WTC11 (cell line): ENCODE measurements around the gene GRK1. TPM values are rescaled to one million over a fixed set of nuclear protein-coding genes. Genes with fewer than 3 reads are reported as not detected.

Source experiments
- ATAC-seq: fragments of 200-7000 bp; cut with Tn5 transposase; 2 replicates; pipeline ENCODE4 v1.10.0; 2021; ENCODE audit warnings: mild to moderate bottlenecking, moderate library complexity
- CTCF ChIA-PET: fragments of 300-600 bp; sonication (Branson Sonifier 250); formaldehyde crosslinking; loops from one replicate; lab custom pipeline; 2021; ENCODE audit warnings: antibody characterized with exemption; lab: Charles Lee
- POLR2A ChIA-PET: fragments of 350-600 bp; sonication (Branson Sonifier 250); formaldehyde crosslinking; loops from one replicate; lab custom pipeline; 2021; ENCODE audit warnings: antibody characterized with exemption; lab: Charles Lee
- DNase-seq: peaks from one replicate; pipeline ENCODE4 v3.0.0; 2021; ENCODE audit warnings: low spot score
- H3K27ac Mint-ChIP-seq: 2 replicates; pipeline ENCODE4 v1.8.0; 2021; ENCODE audit warnings: mixed read lengths
- H3K27me3 Mint-ChIP-seq: 2 replicates; pipeline ENCODE4 v1.8.0; 2021; ENCODE audit warnings: low read depth, mild to moderate bottlenecking, moderate library complexity, mixed read lengths
- H3K36me3 Mint-ChIP-seq: 2 replicates; pipeline ENCODE4 v1.8.0; 2021; ENCODE audit warnings: mixed read lengths
- H3K4me1 Mint-ChIP-seq: 2 replicates; pipeline ENCODE4 v1.8.0; 2022; ENCODE audit warnings: mixed read lengths
- H3K4me3 Mint-ChIP-seq: 2 replicates; pipeline ENCODE4 v1.8.0; 2021; ENCODE audit warnings: mild to moderate bottlenecking, moderate library complexity, mixed read lengths
- H3K9me3 Mint-ChIP-seq: 2 replicates; pipeline ENCODE4 v1.8.0; 2021; ENCODE audit warnings: mixed read lengths
- AR ChIP-seq: fragments of 250-450 bp; sonication (Bioruptor Pico); IDR thresholded peaks from 2 replicates; pipeline ENCODE4 v1.9.0; 2021; ENCODE audit warnings: mild to moderate bottlenecking
- ATF2 ChIP-seq: sonication (generic); formaldehyde crosslinking; IDR thresholded peaks from 2 replicates; pipeline ENCODE4 v1.8.1; 2022; ENCODE audit warnings: low read depth, missing genetic modification reagents, borderline replicate concordance
- CREB1 ChIP-seq: sonication (generic); formaldehyde crosslinking; IDR thresholded peaks from 2 replicates; pipeline ENCODE4 v1.8.0; 2023; ENCODE audit warnings: mild to moderate bottlenecking, missing genetic modification reagents
- CTCF ChIP-seq: fragments of 200-600 bp; IDR thresholded peaks from 2 replicates; pipeline ENCODE4 v1.8.0; 2022; ENCODE audit warnings: antibody characterized with exemption
- E2F1 ChIP-seq: sonication (generic); formaldehyde crosslinking; IDR thresholded peaks from 2 replicates; pipeline ENCODE4 v1.8.0; 2022; ENCODE audit warnings: mild to moderate bottlenecking, missing genetic modification reagents
- E2F5 ChIP-seq: sonication (generic); formaldehyde crosslinking; IDR thresholded peaks from 2 replicates; pipeline ENCODE4 v1.8.1; 2022; ENCODE audit warnings: mild to moderate bottlenecking, moderate library complexity, missing genetic modification reagents
- ESRRA ChIP-seq: sonication (generic); formaldehyde crosslinking; IDR thresholded peaks from 2 replicates; pipeline ENCODE4 v1.8.1; 2022; ENCODE audit warnings: mild to moderate bottlenecking, missing genetic modification reagents, borderline replicate concordance
- GRHL2 ChIP-seq: fragments of 250-450 bp; sonication (Bioruptor Pico); IDR thresholded peaks from 2 replicates; pipeline ENCODE4 v1.8.0; 2022; ENCODE audit warnings: mild to moderate bottlenecking, moderate library complexity; ENCODE audit not compliant: insufficient replicate concordance, severe bottlenecking
- IRF1 ChIP-seq: sonication (generic); formaldehyde crosslinking; IDR thresholded peaks from 2 replicates; pipeline ENCODE4 v1.8.0; 2023; ENCODE audit warnings: missing genetic modification reagents
- JAZF1 ChIP-seq: fragments of 250-450 bp; sonication (Bioruptor Pico); IDR thresholded peaks from 2 replicates; pipeline ENCODE4 v1.9.0; 2021; ENCODE audit warnings: moderate library complexity, mild to moderate bottlenecking, inconsistent platforms
- MXD4 ChIP-seq: fragments of 250-450 bp; sonication (Bioruptor Pico); IDR thresholded peaks from 2 replicates; pipeline ENCODE4 v1.8.0; 2021; ENCODE audit warnings: mild to moderate bottlenecking, moderate library complexity, borderline replicate concordance
- NFE2L1 ChIP-seq: sonication (generic); formaldehyde crosslinking; IDR thresholded peaks from 2 replicates; pipeline ENCODE4 v1.8.1; 2023; ENCODE audit warnings: missing genetic modification reagents
- NR1H2 ChIP-seq: sonication (generic); formaldehyde crosslinking; IDR thresholded peaks from 2 replicates; pipeline ENCODE4 v1.9.0; 2021; ENCODE audit warnings: mild to moderate bottlenecking, moderate library complexity, missing genetic modification reagents
- NR2C2 ChIP-seq: sonication (generic); formaldehyde crosslinking; IDR thresholded peaks from 2 replicates; pipeline ENCODE4 v1.8.0; 2022; ENCODE audit warnings: mild to moderate bottlenecking, missing genetic modification reagents
- NR3C1 ChIP-seq: sonication (generic); formaldehyde crosslinking; conservative IDR thresholded peaks from 2 replicates; pipeline ENCODE4 v1.8.1; 2023; ENCODE audit warnings: low read depth, mild to moderate bottlenecking, missing genetic modification reagents
- USF1 ChIP-seq: sonication (generic); formaldehyde crosslinking; IDR thresholded peaks from 2 replicates; pipeline ENCODE4 v1.8.0; 2022; ENCODE audit warnings: mild to moderate bottlenecking, missing genetic modification reagents
- ZBTB21 ChIP-seq: sonication (generic); formaldehyde crosslinking; IDR thresholded peaks from 2 replicates; pipeline ENCODE4 v1.8.1; 2023; ENCODE audit warnings: mild to moderate bottlenecking, missing genetic modification reagents, borderline replicate concordance
- ZNF138 ChIP-seq: sonication (generic); formaldehyde crosslinking; conservative IDR thresholded peaks from 2 replicates; pipeline ENCODE4 v1.8.1; 2022; ENCODE audit warnings: mild to moderate bottlenecking, moderate library complexity, missing genetic modification reagents
- ZNF232 ChIP-seq: sonication (generic); formaldehyde crosslinking; IDR thresholded peaks from 2 replicates; pipeline ENCODE4 v1.8.0; 2022; ENCODE audit warnings: mild to moderate bottlenecking, missing genetic modification reagents
- ZSCAN18 ChIP-seq: fragments of 250-450 bp; sonication (Bioruptor Pico); IDR thresholded peaks from 2 replicates; pipeline ENCODE4 v2.1.2; 2022; ENCODE audit warnings: mild to moderate bottlenecking, moderate library complexity
- total RNA-seq: library from RNA; stranded (reverse); gene quantifications from 3 replicates; pipeline ENCODE4 v1.2.3, GENCODE V29; 2021

GRK1 gene
- total RNA-seq, 1 experiment from 2014 or later = 0.17 TPM

GRCh38 chr13:113627136-113627535 is 39.9 kb upstream of the GRK1 start:
- Mint-ChIP-seq H3K27me3 (no peaks in the 10 kb centered on the region), H3K4me3 (no peak overlapping the region), H3K9me3 (peaks cover 9% of the 10 kb centered on the region; the same call in 1 of the 2 replicates), H3K36me3 (peaks cover 51% of the 10 kb centered on the region), H3K27ac (peak overlapping the region; percentile 94), H3K4me1 (0 out of 2 replicates have a peak, but pooled peaks cover 2% of the 10 kb centered on the region)
- CTCF ChIA-PET = interaction anchor here (1.2 kb wide), 1 partner anchor 97 kb away, joined by 3 read pairs; no protein-coding TSS in a partner anchor
- no peak for DNase-seq
- POLR2A ChIA-PET = no interaction called here
- TF ChIP-seq IRF1 = no peak
- TF ChIP-seq CREB1 (CRISPR knock-in tag) = no peak
- TF ChIP-seq NR1H2 (CRISPR knock-in tag) = no peak
- TF ChIP-seq NFE2L1 (CRISPR knock-in tag) = no peak
- TF ChIP-seq GRHL2 (CRISPR knock-in tag) = no peak
- TF ChIP-seq E2F1 (CRISPR knock-in tag) = no peak
- no peak for TF ChIP-seq NR2C2 (CRISPR knock-in tag)
- TF ChIP-seq CTCF = no peak
- TF ChIP-seq AR (CRISPR knock-in tag) = no peak
- TF ChIP-seq ZNF232 = no peak
- TF ChIP-seq ZSCAN18 = no peak
- ATAC-seq = no peak

GRCh38 chr13:113628291-113629270 is 38.4 kb upstream of the GRK1 start:
- ATAC-seq = peak; percentile 16; the same call in 1 of the 2 replicates
- 0 out of 2 replicates have a peak, but pooled peaks cover 2% of the 10 kb centered on the region for H3K4me1 Mint-ChIP-seq
- TF ChIP-seq USF1 (CRISPR knock-in tag) (no peak), ATF2 (no peak), NR2C2 (CRISPR knock-in tag) (no peak), JAZF1 (CRISPR knock-in tag) (no peak), MXD4 (CRISPR knock-in tag) (no peak), ZBTB21 (no peak), E2F5 (CRISPR knock-in tag) (no peak), ZNF232 (no peak), ESRRA (CRISPR knock-in tag) (no peak), ZNF138 (CRISPR knock-in tag) (no peak), IRF1 (no peak), NR3C1 (no peak)

More at GRCh38 chr13:113628291-113629270, 38.4 kb upstream of the GRK1 start:
- peaks cover 46% of the 10 kb centered on the region for H3K36me3 Mint-ChIP-seq
- peak; percentile 7 for DNase-seq
- H3K9me3 Mint-ChIP-seq = peaks cover 6% of the 10 kb centered on the region; the same call in 1 of the 2 replicates
- POLR2A ChIA-PET = no interaction called here
- H3K4me3 Mint-ChIP-seq = no peak overlapping the region
- peak overlapping the region; percentile 68 for H3K27ac Mint-ChIP-seq
- no peaks in the 10 kb centered on the region for H3K27me3 Mint-ChIP-seq
- CTCF ChIA-PET = interaction anchor here (1.4 kb wide), 1 partner anchor 11 kb away, joined by 3 read pairs; no protein-coding TSS in a partner anchor
